Astrocyte (in vitro differentiated cells and primary cell): Measurements from ENCODE around the gene ZBTB49.

Experiments
- CTCF ChIP-seq: IDR thresholded peaks from 2 replicates; pipeline ENCODE4 v1.5.1; 2011; ENCODE audit warnings: low read depth, mild to moderate bottlenecking, inconsistent platforms, low read length, moderate library complexity; ENCODE audit not compliant: insufficient read depth
- EZH2 ChIP-seq: IDR thresholded peaks from 2 replicates; pipeline ENCODE4 v1.6.1; 2012; ENCODE audit warnings: mild to moderate bottlenecking, low read length, inconsistent platforms; ENCODE audit not compliant: insufficient read depth

- TF ChIP-seq CTCF, result no peak
- TF ChIP-seq EZH2, result no peak
Observed at GRCh38 chr4:4332529-4332928, 42.5 kb downstream of the ZBTB49 start.
